Caco-2 (cell line): ENCODE data around the gene RGSL1. TPM values are rescaled to one million over a fixed set of nuclear protein-coding genes. Genes with fewer than 3 reads are reported as not detected.

Source experiments
- BruUV-seq: library from RNA; stranded (reverse); fragments of 400-500 nt; replicated peaks from 2 replicates; lab custom pipeline; 2021; lab: Mats Ljungman, UMichigan
- CTCF ChIA-PET: fragments of 300-600 bp; sonication (Branson Sonifier 250); formaldehyde crosslinking; loops from one replicate; lab custom pipeline; 2022; ENCODE audit warnings: antibody characterized with exemption; lab: Charles Lee
- POLR2A ChIA-PET: fragments of 300-600 bp; sonication (Branson Sonifier 250); formaldehyde crosslinking; loops from one replicate; lab custom pipeline; 2022; ENCODE audit warnings: antibody characterized with exemption; lab: Charles Lee
- DNase-seq, 2 experiments: peaks; one replicate each; pipeline versions ENCODE4 v3.0.0 to v3.0.0-alpha.2; 2020 to 2022
- H3K27me3 ChIP-seq: replicated peaks from 2 replicates; pipeline ENCODE4 v1.6.0; 2011; ENCODE audit warnings: low read length; ENCODE audit not compliant: control insufficient read depth, insufficient read depth
- H3K36me3 ChIP-seq: 2 replicates; pipeline ENCODE4 v1.5.1; 2011; ENCODE audit warnings: low read length; ENCODE audit not compliant: control insufficient read depth, insufficient read depth
- H3K4me1 ChIP-seq: fragments of 250-450 bp; sonication (Bioruptor Pico); 2 replicates; pipeline ENCODE4 v1.5.1; 2020; ENCODE audit warnings: mild to moderate bottlenecking
- H3K4me3 ChIP-seq: 2 replicates; pipeline ENCODE4 v1.5.1; 2011; ENCODE audit warnings: low read depth, mild to moderate bottlenecking, control low read depth, low read length
- H3K9me3 ChIP-seq: fragments of 250-450 bp; sonication (Bioruptor Pico); 2 replicates; pipeline ENCODE4 v1.5.1; 2020; ENCODE audit warnings: mild to moderate bottlenecking, moderate library complexity
- H3K27ac Mint-ChIP-seq: one replicate; pipeline ENCODE4 v1.8.0; 2022; ENCODE audit warnings: mixed read lengths; ENCODE audit not compliant: unreplicated experiment
- H3K27me3 Mint-ChIP-seq: one replicate; pipeline ENCODE4 v1.8.0; 2022; ENCODE audit warnings: mixed read lengths; ENCODE audit not compliant: insufficient read depth, unreplicated experiment
- H3K36me3 Mint-ChIP-seq: one replicate; pipeline ENCODE4 v1.8.0; 2022; ENCODE audit warnings: mild to moderate bottlenecking, mixed read lengths; ENCODE audit not compliant: insufficient read depth, unreplicated experiment
- H3K4me1 Mint-ChIP-seq: one replicate; pipeline ENCODE4 v1.8.0; 2022; ENCODE audit warnings: low read depth, mixed read lengths; ENCODE audit not compliant: unreplicated experiment
- H3K4me3 Mint-ChIP-seq: one replicate; pipeline ENCODE4 v1.8.0; 2022; ENCODE audit warnings: mild to moderate bottlenecking, moderate library complexity, mixed read lengths; ENCODE audit not compliant: unreplicated experiment
- H3K9me3 Mint-ChIP-seq: one replicate; pipeline ENCODE4 v1.8.0; 2022; ENCODE audit warnings: mixed read lengths; ENCODE audit not compliant: unreplicated experiment
- intact Hi-C: fragments of 100-400 bp; cut with micrococcal nuclease; formaldehyde crosslinking; loops from one replicate; pipeline ENCODE4 v1.10.0; 2022; ENCODE audit not compliant: unreplicated experiment
- total RNA-seq: library from RNA; stranded (reverse); gene quantifications from 2 replicates; pipeline ENCODE4 v1.2.3, GENCODE V29; 2022
- TF ChIP-seq, protein P1 (sequence below), 2 experiments: fragments of 200-600 bp in 1 of 2; IDR thresholded peaks; 1 replicate in 1 of 2; 2 replicates in 1 of 2; pipeline versions ENCODE4 v1.5.1 to v1.8.0; 2011 to 2022; ENCODE audit warnings: antibody characterized with exemption in 1 of 2, control low read depth in 1 of 2, inconsistent platforms in 1 of 2, low read depth in 1 of 2, low read length in 1 of 2, mild to moderate bottlenecking in 1 of 2, moderate library complexity in 1 of 2; ENCODE audit not compliant: insufficient read depth in 1 of 2, severe bottlenecking in 1 of 2, unreplicated experiment in 1 of 2

Gene RGSL1
- total RNA-seq, 1 experiment from 2014 or later, result not detected

DNA sequence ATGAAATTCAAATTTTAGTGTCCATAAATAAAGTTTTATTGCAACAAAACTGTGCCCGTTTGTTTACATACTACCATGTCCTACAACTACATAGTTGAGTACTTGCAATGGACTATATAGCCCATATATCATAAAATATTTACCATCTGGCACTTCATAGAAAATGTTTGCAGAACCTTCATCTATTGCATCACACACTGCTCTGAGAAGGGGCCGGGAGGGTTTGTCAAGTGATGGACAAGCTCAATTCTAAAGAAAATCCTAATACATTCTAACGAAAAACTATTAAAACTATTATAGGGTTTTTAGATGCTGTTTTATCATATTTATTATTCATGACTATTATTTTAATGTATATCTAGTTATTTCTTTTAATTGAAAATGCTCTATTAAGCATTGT is 35.9 kb downstream of the RGSL1 start:
- 0 out of 2 replicates have a peak, but pooled peaks cover 2% of the 10 kb centered on the region for H3K9me3 ChIP-seq
- POLR2A ChIA-PET, result no interaction called here
- no peaks in the 10 kb centered on the region for H3K36me3 ChIP-seq
- Mint-ChIP-seq H3K27ac (no peak overlapping the region), H3K4me1 (no peaks in the 10 kb centered on the region), H3K36me3 (no peaks in the 10 kb centered on the region), H3K4me3 (no peak overlapping the region), H3K27me3 (peaks cover 7% of the 10 kb centered on the region), H3K9me3 (no peaks in the 10 kb centered on the region)
- TF ChIP-seq, protein P1, sequence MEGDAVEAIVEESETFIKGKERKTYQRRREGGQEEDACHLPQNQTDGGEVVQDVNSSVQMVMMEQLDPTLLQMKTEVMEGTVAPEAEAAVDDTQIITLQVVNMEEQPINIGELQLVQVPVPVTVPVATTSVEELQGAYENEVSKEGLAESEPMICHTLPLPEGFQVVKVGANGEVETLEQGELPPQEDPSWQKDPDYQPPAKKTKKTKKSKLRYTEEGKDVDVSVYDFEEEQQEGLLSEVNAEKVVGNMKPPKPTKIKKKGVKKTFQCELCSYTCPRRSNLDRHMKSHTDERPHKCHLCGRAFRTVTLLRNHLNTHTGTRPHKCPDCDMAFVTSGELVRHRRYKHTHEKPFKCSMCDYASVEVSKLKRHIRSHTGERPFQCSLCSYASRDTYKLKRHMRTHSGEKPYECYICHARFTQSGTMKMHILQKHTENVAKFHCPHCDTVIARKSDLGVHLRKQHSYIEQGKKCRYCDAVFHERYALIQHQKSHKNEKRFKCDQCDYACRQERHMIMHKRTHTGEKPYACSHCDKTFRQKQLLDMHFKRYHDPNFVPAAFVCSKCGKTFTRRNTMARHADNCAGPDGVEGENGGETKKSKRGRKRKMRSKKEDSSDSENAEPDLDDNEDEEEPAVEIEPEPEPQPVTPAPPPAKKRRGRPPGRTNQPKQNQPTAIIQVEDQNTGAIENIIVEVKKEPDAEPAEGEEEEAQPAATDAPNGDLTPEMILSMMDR (IDR thresholded peaks at IDR 0.05; ENCODE audit: insufficient read depth in 1 of 2, low read depth in 1 of 2, low read length in 1 of 2, severe bottlenecking in 1 of 2, unreplicated experiment in 1 of 2), result no peak
- CTCF ChIA-PET, result no interaction called here
- BruUV-seq, result no TSS peak
- H3K4me3 ChIP-seq, result no peak overlapping the region
- intact Hi-C loops, result no loop called here
- no peaks in the 10 kb centered on the region for H3K4me1 ChIP-seq
- no peak for DNase-seq
- H3K27me3 ChIP-seq, result no peaks in the 10 kb centered on the region

DNA sequence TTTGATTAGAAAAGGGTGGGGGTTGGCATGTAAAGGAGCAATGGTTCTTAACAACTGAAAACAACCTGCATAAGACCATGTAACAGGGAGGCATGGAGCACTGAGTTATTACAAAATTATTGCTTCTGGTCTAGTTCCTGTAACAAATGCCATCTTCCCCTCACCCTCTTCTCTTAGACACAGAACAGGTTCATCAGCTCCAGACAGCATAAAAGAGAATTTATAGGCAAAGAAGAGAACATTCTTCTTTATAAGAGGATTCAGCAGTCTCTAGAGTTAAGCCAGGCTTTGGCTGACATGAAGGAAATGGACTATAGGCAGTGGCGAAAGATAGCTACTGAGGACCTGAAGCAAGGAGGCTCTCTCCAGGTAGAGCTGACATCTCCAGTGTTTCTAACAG is 38.9 kb downstream of the RGSL1 start:
- CTCF ChIA-PET, result no interaction called here
- POLR2A ChIA-PET, result no interaction called here
- TF ChIP-seq, protein P1 (IDR thresholded peaks at IDR 0.05; ENCODE audit: insufficient read depth in 1 of 2, low read depth in 1 of 2, low read length in 1 of 2, severe bottlenecking in 1 of 2, unreplicated experiment in 1 of 2), result no peak
- Histone ChIP-seq H3K36me3 (no peaks in the 10 kb centered on the region), H3K27me3 (no peaks in the 10 kb centered on the region), H3K4me1 (no peaks in the 10 kb centered on the region), H3K9me3 (no peaks in the 10 kb centered on the region), H3K4me3 (no peak overlapping the region)
- Mint-ChIP-seq H3K4me1 (no peaks in the 10 kb centered on the region), H3K9me3 (no peaks in the 10 kb centered on the region), H3K36me3 (no peaks in the 10 kb centered on the region), H3K27ac (no peak overlapping the region), H3K4me3 (no peak overlapping the region), H3K27me3 (peaks cover 11% of the 10 kb centered on the region)
- intact Hi-C loops, result no loop called here
- BruUV-seq, result no TSS peak
- DNase-seq, result no peak

DNA sequence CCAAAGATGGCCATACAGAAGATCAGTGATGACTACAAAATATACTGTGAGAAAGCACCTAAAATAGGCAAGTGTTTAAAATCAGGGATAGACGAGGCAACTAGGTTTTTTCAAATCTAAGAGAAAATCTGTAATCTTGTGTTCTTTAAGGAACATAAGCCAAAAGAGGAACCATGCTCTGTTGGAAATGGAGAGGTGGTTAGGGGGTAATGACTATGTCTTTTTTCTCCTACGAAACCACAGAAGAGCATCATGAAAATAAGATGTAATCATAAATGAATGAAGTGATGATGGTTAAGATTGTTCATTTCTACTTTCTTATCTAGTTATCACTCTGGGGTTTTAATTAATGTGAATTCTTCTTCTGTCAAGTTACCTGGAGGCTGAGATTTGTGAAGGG is 43.1 kb downstream of the RGSL1 start:
- ChIA-PET CTCF (no interaction called here), POLR2A (no interaction called here)
- Mint-ChIP-seq H3K4me3 (no peak overlapping the region), H3K36me3 (no peaks in the 10 kb centered on the region), H3K9me3 (no peaks in the 10 kb centered on the region), H3K27me3 (peaks cover 14% of the 10 kb centered on the region), H3K4me1 (no peaks in the 10 kb centered on the region), H3K27ac (no peak overlapping the region)
- TF ChIP-seq, protein P1 (IDR thresholded peaks at IDR 0.05; ENCODE audit: insufficient read depth in 1 of 2, low read depth in 1 of 2, low read length in 1 of 2, severe bottlenecking in 1 of 2, unreplicated experiment in 1 of 2), result no peak
- no peak for DNase-seq
- no TSS peak for BruUV-seq
- Histone ChIP-seq H3K9me3 (no peaks in the 10 kb centered on the region), H3K4me1 (no peaks in the 10 kb centered on the region), H3K36me3 (no peaks in the 10 kb centered on the region), H3K27me3 (no peaks in the 10 kb centered on the region), H3K4me3 (no peak overlapping the region)
- intact Hi-C loops, result no loop called here
